Measurements from ENCODE around the gene ABHD16B. TPM values are rescaled to one million over a fixed set of nuclear protein-coding genes. Genes with fewer than 3 reads are reported as not detected.
A peak's percentile ranks its signal among the peaks of the same experiment; 100 is the strongest.

ABHD16B gene
- polyA plus RNA-seq, 12 donors: not detected

DNA sequence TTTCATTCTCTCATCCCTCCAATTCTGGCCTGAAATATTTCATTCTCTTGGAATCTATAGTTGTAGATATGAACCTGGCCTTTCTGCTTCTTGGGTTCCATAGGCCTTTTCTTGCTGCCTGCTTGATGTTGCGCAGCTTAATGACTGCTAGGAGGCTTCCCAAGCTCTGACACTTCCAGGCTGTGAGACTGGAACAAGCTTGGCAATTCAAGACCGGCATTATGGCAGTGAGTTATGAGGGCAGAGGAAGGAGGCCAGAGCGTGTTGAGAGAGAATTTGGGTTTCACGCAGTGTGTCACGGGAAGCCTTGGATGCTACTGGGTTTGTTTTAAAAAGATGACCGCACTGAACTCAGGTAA lies 32.7 kb downstream of the ABHD16B start:
- peak; percentile 14 for DNase-seq

DNA sequence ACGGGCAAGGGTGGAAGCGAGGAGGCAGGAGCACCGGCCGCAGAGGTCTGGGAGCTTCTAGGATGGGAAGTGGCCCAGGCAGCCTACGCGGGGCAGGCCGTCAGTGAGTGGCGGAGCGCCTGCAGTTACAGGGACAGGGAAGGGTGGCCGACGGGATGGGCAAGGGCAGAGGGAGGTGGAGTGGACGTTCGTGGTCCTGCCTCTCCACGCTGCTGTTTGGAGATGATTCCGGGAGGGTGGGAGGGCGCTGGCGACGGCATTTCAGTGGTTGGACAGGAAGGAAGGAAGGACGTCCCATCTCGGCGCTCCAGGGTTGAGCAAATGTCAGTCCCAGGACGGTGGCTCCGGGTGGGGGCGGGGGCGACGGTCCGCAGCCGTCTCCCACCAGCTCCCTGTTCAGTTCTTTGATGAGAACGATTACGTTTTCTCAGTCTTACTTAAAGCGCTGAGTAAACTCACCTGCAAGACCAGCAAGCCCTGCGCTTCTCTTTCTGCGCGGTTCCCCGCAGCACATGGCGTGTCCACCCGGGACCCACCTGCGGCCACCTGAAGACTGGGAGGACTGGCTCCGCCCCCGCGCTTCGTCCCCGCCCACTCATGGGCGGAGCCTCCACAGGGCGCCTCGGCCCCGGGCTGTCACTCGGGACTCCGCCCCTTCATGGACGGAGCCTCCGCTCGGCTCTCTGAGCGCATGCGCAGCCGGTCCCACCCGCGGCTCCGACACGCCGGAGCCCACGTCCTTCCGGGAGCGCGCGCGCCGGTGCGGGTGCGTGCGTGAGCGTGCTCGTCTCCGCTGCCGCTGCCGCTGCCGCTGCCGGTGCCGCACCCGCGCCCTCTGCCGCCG lies 33.3 kb downstream of the ABHD16B start, which contains the start of gene DNAJC5:
Gene DNAJC5 (plus strand): TSS at position 769 of the 844 bp plus-strand sequence. CDS start 33,220 bp downstream, outside the sequence.
- DNase-seq: peak; percentile 94

GRCh38 chr20:63895202-63895951 lies 34.1 kb downstream of the ABHD16B start:
- no peak for DNase-seq

GRCh38 chr20:63895952-63896263 lies 34.6 kb downstream of the ABHD16B start:
- peak; percentile 17 for DNase-seq

DNA sequence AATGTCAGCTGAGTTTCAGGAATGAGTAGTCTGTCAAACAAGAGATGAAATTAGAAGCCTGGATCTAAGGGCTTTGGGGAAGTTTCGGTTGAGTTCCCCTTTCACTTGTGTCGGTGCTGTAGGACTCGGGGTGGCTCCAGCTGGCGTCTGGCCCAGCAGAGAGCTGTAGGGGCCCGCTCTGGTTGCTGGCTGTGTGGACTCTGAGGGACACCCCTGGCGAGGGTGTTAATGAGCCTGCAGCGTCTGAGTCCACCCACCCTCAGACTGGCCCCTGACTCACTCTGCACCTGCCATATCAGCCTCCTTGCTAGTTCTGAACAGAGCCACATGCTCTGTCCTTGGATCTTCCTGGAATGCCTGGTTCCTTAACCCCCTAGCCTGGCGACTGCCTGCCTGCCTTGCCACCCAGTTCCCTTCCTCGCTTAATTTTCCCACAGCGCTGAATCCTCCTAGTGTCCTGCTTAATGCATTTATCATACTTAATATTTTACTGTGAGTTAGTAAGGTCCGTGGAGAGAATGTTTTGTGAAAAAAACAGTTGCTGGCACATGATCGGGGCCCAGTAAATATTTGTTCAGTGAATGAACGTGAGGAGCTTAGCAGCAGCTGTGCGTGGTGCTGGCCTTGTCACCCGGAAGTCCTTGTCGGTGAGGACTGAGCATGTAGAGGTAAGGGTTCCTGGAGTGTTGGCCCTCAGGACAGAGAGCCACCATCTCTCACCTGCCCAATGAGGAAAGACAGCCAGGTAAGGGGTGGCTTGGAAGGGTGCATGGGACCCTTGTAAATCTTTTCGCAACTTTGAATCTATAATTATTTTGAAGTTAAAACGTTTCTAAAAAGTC lies 35.2 kb downstream of the ABHD16B start:
- DNase-seq: peak; percentile 31

DNA sequence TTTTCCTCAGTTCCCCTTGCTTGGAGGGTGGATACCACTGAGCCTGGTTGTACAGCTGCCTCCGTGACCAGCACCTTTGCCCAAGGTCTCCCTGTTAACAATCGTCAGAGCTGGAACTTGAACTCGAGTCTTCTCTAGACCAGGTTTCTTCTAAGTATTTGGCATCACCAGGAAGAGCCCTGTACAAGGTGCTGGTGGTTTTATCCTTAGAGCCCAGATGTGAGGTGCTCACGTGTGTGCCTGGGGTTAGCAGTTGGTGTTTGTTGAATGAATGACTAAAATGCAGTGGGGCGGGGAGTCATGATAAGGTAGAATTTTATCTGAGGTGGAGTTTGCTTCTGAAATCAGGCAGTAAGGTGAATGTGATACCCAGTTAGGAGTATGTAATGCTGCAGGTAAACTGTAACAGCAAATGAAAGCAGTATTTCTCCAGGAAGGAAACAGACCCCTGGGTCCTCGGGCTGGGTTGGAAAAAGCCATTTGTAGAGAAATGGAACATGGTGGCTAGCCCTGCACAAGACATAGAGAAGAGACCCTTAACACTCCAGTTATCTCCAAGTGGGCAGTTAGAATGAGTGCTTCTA lies 36.8 kb downstream of the ABHD16B start:
- no peak for DNase-seq

GRCh38 chr20:63898882-63899558 lies 37.7 kb downstream of the ABHD16B start:
- DNase-seq: no peak

GRCh38 chr20:63900413-63900812 lies 39.1 kb downstream of the ABHD16B start:
- no peak for DNase-seq

- no peak for DNase-seq
These were observed 42.7 kb downstream of the ABHD16B start for GRCh38 chr20:63903796-63904561.

- no peak for DNase-seq
These were observed 46.8 kb downstream of the ABHD16B start for GRCh38 chr20:63908008-63908682.

GRCh38 chr20:63911176-63911575 lies 49.9 kb downstream of the ABHD16B start:
- no peak for DNase-seq

Other genes starting within 250 kb of the ABHD16B start
- 10 to 100 TPM in 1 of 12 donors, 1 to 10 TPM in 10, not detected in 1; 5.8 to 11.0 (median 7.1) TPM for gene GMEB2, start 234.4 kb upstream of the ABHD16B start, polyA plus RNA-seq (ENCODE audit: insufficient read length in 12 of 12)
- 10 to 100 TPM in 9 of 12 donors, 1 to 10 TPM in 2, not detected in 1; 8.8 to 48.5 (median 11.5) TPM for gene STMN3, start 208.1 kb upstream of the ABHD16B start, polyA plus RNA-seq (ENCODE audit: insufficient read length in 12 of 12)
- 10 to 100 TPM in 7 of 12 donors, 1 to 10 TPM in 4, not detected in 1; 8.2 to 18.1 (median 10.8) TPM for gene RTEL1, start 203.2 kb upstream of the ABHD16B start, polyA plus RNA-seq (ENCODE audit: insufficient read length in 12 of 12)
- gene TNFRSF6B, start 164.8 kb upstream of the ABHD16B start, polyA plus RNA-seq (ENCODE audit: insufficient read length in 12 of 12): 1 to 10 TPM in 6 of 12 donors, under 1 TPM in 4, not detected in 2; 0.34 to 5.1 (median 1.3) TPM
- gene ARFRP1, start 153.5 kb upstream of the ABHD16B start, polyA plus RNA-seq (ENCODE audit: insufficient read length in 12 of 12): 10 to 100 TPM in 11 of 12 donors, not detected in 1; 21.0 to 29.5 (median 23.0) TPM
- gene ZGPAT, start 153.5 kb upstream of the ABHD16B start, polyA plus RNA-seq (ENCODE audit: insufficient read length in 12 of 12): 10 to 100 TPM in 11 of 12 donors, not detected in 1; 10.3 to 44.2 (median 12.0) TPM
- gene LIME1, start 124.8 kb upstream of the ABHD16B start, polyA plus RNA-seq (ENCODE audit: insufficient read length in 12 of 12): 10 to 100 TPM in 1 of 12 donors, 1 to 10 TPM in 10, not detected in 1; 1.9 to 11.8 (median 3.6) TPM
- 100 to 1,000 TPM in 8 of 12 donors, 10 to 100 TPM in 3, not detected in 1; 81.5 to 182 (median 102) TPM for gene SLC2A4RG, start 121.7 kb upstream of the ABHD16B start, polyA plus RNA-seq (ENCODE audit: insufficient read length in 12 of 12)
- 10 to 100 TPM in 10 of 12 donors, 1 to 10 TPM in 1, not detected in 1; 9.7 to 23.8 (median 15.9) TPM for gene ZBTB46, start 30.2 kb upstream of the ABHD16B start, polyA plus RNA-seq (ENCODE audit: insufficient read length in 12 of 12)
- 10 to 100 TPM in 11 of 12 donors, not detected in 1; 69.3 to 87.5 (median 77.7) TPM for gene TPD52L2, start 3.8 kb downstream of the ABHD16B start, polyA plus RNA-seq (ENCODE audit: insufficient read length in 12 of 12)
- gene DNAJC5, start 33.6 kb downstream of the ABHD16B start, polyA plus RNA-seq (ENCODE audit: insufficient read length in 12 of 12): 10 to 100 TPM in 11 of 12 donors, not detected in 1; 22.3 to 35.9 (median 29.6) TPM
- 10 to 100 TPM in 11 of 12 donors, not detected in 1; 30.4 to 59.8 (median 44.2) TPM for gene UCKL1, start 94.9 kb downstream of the ABHD16B start, polyA plus RNA-seq (ENCODE audit: insufficient read length in 12 of 12)
- gene ZNF512B, start 108.4 kb downstream of the ABHD16B start, polyA plus RNA-seq (ENCODE audit: insufficient read length in 12 of 12): 10 to 100 TPM in 11 of 12 donors, not detected in 1; 17.8 to 29.2 (median 22.5) TPM
- 1 to 10 TPM in 11 of 12 donors, not detected in 1; 1.8 to 9.9 (median 2.5) TPM for gene SAMD10, start 118.1 kb downstream of the ABHD16B start, polyA plus RNA-seq (ENCODE audit: insufficient read length in 12 of 12)
- 10 to 100 TPM in 11 of 12 donors, not detected in 1; 39.8 to 62.5 (median 50.7) TPM for gene PRPF6, start 119.6 kb downstream of the ABHD16B start, polyA plus RNA-seq (ENCODE audit: insufficient read length in 12 of 12)
- gene C20orf204, start 174.7 kb downstream of the ABHD16B start, polyA plus RNA-seq (ENCODE audit: insufficient read length in 12 of 12): 1 to 10 TPM in 3 of 12 donors, under 1 TPM in 8, not detected in 1; 0.50 to 4.1 (median 0.78) TPM
- gene SOX18, start 188.1 kb downstream of the ABHD16B start, polyA plus RNA-seq (ENCODE audit: insufficient read length in 12 of 12): 10 to 100 TPM in 4 of 12 donors, 1 to 10 TPM in 7, not detected in 1; 5.8 to 19.3 (median 7.9) TPM
- 10 to 100 TPM in 11 of 12 donors, not detected in 1; 35.5 to 59.2 (median 42.4) TPM for gene TCEA2, start 201.7 kb downstream of the ABHD16B start, polyA plus RNA-seq (ENCODE audit: insufficient read length in 12 of 12)
- gene RGS19, start 218.0 kb downstream of the ABHD16B start, polyA plus RNA-seq (ENCODE audit: insufficient read length in 12 of 12): 10 to 100 TPM in 2 of 12 donors, 1 to 10 TPM in 9, not detected in 1; 3.9 to 19.6 (median 5.0) TPM
- 1 to 10 TPM in 5 of 12 donors, under 1 TPM in 5, not detected in 2; 0.82 to 1.5 (median 1.0) TPM for gene OPRL1, start 218.6 kb downstream of the ABHD16B start, polyA plus RNA-seq (ENCODE audit: insufficient read length in 12 of 12)
- under 1 TPM in 4 of 12 donors, not detected in 8; 0.16 to 0.44 (median 0.25) TPM for gene LKAAEAR1, start 222.9 kb downstream of the ABHD16B start, polyA plus RNA-seq (ENCODE audit: insufficient read length in 12 of 12)
- not detected for gene NPBWR2, start 246.1 kb downstream of the ABHD16B start, polyA plus RNA-seq (ENCODE audit: insufficient read length in 12 of 12)

All from muscle of arm (tissue), 12 donors.